CD4-positive, alpha-beta T cell treated with Interleukin-2 at 100 ng/mL for 4 hours (primary cell): ENCODE measurements around the gene GSDME.
"Not testable (repeated sequence)": the region's sequence is repeated elsewhere in the genome, so short reads cannot be mapped to it uniquely, and the experiment has no call there.

Experiments
- DNase-seq: peaks from one replicate; pipeline ENCODE4 v3.0.0-alpha.2; 2020; ENCODE audit warnings: low spot score

GSDME gene

DNA sequence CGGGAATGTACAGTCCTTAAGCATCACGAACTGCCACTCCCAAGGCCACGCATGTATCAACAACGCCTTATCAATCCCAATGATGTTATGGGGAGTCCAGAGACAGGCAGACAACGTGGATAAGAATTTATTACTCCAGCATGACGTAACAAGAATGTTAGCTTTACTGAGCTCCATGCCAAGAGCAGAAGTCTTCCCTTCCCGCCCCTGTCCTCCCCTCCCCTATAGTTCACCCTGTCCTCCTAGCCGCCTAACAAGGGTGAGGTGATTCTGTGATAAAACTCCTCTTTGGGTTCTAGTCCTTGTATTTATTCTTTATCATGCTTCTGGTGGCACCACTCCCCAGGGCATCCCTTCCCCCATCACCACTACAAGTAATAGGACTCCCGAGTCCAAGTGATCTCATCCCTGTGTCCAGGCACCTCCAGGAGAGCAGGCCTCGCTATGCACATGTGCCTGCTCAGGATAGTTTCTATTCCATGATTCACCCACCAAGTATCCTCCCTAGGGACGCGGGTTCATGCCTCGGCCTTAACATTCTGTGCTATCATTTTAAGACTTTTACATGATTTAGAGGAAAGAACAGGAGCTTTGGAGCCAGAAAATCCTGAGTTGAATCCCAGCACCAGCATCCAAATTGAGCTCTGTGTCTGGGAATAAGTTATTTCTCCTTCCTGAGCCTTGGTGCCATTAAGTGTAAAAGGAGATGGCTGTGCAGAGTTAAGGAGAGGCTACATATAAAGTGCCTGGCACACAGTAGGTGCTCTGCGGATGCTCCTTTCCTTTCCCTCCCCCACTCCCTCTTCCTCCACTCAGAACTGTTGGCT is 15.4 kb downstream of the GSDME start:
- no peak for DNase-seq

DNA sequence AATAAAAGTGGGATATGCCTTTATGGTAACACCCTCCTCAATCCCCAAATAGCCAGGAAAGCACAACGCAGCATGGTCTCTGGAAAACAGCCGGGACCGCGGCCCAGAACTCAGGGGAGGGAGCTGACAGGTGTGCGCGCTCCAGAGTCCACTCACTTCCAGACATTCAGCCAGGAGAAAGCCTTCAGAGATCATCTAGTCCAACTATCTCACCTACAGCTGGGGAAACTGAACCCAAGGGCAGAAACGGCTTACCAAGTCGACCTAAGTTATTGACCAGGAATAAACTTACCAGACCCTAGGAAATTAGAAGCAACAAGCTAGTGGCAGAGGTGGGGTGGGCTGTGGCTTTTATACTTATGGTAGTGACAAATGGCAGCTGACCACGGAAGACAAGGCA is 16.4 kb downstream of the GSDME start:
- DNase-seq: no peak

DNA sequence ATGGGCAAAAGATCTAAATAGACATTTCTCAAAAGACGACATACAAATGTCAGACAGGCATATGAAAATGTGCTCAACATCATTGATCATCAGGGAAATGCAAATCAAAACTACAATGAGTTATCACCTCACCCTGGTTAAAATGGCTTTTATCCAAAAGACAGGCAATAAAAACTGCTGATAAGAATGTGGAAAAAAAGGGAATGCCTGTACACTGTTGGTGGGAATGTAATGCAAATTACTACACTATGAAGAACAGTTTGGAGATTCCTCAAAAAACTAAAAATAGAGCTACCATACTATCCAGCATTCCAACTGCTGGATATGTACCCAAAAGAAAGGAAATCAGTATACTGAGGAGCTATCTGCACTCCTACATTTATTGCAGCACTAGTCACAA is 18.0 kb downstream of the GSDME start:
- DNase-seq: no peak

DNA sequence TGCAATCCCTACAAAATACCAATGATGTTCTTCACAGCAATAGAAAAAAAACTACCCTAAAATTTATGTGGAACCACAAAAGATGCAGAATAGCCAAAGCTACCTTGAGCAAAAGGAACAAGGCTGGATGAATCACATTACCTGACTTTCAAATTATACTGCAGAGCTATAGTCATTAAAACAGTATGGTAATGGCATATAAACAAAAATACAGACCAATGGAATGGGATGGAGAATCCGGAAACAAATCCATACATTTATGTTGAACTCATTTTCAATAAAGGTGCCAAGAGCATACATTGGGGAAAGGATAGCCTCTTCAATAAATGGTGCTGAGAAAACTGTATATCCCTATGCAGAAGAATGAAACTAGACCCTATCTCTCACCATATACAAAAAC is 18.7 kb downstream of the GSDME start:
- DNase-seq: no peak

DNA sequence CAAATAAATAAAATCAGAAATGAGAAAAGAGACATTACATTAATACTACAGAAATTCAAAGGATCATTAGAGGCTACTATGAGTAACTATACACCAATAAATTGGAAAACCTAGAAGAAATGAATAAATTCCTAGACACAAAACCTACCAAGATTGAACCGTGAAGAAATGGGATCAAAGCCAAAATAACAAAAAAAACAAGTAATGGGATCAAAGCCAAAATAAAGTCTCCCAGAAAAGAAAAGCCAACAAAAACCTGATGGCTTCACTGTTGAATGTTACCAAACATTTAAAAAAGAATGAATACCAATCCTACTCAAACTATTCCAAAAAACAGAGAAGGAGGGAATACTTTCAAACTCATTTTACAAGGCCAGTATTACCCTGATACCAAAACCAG is 20.0 kb downstream of the GSDME start:
- no peak for DNase-seq

DNA sequence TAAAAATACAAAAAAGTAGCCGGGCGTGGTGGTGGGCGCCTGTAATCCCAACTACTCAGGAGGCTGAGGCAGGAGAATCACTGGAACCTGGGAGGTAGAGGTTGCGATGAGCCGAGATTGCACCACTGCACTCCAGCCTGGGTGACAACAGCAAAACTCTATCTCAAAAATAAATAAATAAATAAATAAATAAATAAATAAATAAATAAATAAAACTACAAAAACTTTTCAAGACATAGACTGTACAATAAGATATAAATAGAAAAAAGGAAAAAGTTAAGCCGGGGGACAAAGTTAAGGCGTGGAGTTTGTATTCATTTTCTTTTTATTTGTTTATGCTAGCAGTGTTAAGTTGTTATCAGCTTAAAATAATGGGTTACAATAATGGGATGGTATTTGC is 21.7 kb downstream of the GSDME start:
- not testable (repeated sequence) for DNase-seq

DNA sequence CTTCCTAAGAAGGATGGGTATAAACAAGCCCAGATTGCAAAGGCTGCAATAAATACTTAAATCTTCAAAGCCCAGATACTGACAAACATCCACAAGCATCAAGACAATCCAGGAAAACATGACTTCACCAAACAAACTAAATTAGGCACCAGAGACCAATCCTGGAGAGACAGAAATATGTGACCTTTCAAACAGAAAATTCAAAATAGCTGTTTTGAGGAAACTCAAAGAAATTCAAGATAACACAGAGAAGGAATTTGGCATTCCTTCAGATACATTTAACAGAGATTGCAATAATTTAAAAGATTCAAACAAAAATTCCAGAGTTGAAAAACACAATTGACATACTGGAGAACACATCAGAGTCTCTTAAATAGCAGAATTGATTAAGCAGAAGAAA is 23.0 kb downstream of the GSDME start:
- no peak for DNase-seq

DNA sequence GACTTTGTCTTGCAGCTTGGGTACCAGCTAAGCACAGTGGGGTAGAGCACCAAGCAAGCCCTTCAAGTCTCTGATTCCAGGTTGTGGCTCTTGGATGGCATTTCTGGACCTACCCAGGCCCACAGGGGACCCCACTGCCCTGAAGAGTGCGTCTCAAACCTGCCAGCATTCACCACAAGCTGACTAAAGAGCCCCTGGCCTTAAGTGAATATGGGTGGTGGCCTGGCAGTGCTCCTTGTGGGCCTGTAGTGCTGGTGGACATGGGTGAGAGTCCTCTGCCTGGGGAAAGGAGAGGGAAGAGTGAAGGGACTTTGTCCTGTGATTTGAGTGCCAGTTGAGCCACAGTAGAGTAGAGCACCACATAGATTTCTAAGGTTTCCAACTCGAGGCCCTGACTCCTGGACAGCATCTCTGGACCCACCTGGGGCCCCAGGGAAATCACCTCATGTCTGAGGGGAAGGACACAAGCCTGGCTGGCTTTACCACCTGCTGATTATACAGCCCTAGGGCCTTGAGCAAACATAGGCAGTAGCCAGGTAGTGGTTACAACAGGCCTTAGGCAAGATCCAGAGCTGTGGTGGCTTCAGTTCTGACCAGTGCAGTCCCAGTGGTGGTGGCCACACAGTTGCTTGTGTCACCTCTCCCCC is 23.7 kb downstream of the GSDME start:
- DNase-seq: no peak

DNA sequence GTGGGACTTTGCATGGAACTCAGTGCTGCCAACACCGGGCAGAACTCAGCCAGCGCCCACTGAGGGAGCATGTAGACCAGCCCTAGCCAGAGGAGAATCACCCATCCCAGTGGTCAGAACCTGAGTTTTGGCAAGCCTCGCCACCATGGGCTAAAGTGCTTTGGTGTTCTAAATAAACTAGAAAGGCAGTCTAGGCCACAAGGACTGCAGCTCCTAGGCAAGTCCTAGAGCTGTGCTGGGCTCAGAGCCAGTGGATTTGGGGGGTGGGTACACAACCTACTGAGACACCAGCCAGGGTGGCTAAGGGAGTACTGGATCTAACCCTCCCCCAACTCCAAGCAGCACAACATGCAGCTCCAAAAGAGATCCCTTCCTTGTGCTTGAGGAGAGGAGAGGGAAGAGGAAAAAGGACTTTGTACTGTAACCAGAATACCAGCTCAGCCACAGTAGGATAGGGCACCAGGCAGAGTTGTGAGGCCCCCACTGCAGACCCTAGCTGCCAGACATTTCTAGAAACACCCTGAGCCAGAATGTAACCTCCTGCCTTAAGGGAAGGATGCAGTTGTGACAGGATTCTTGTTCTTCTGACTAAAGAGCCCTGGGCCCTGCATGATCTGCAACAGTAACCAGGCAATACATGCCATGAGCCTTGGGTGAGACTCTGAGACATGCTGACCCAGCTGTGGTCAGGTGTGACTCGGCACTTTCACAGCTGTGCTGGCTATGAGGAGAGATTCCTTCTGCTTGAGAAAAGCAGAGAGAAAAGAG is 24.4 kb downstream of the GSDME start:
- no peak for DNase-seq

DNA sequence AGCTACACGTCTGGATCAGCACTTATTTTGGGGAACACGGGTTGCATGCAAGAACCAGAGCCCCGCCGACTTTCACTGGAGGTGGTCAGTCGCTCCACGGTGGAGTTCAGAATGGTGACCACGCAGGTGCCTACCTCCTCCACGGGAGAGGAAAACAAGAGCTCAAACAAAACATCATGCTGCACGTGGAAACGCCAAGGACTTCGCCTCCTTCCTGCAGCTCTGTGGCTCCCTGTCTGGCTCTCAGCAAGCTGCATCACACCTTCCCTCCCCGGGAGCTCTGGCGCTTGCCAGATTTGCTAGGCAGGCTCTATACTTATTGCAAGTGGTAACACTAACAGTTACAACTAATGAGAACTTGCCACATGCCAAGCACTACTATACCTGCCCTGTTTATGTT is 26.0 kb downstream of the GSDME start:
- no peak for DNase-seq

DNA sequence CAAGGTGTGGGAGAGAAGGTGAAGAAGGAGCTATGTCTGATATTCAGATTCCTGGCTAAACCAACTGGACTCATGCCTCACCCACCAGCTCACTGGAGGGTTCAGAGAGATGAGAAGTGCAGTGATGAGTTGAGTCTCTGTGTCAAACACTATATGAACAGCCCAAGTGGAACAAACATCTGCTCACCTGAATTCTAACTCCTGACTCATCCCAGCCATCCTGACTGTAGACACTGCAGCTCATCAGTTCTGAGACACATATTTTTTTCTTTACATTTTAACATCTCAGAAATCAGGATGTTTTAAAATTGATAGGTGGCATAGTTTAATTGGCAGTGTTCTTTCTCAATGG is 27.3 kb downstream of the GSDME start:
- no peak for DNase-seq

DNA sequence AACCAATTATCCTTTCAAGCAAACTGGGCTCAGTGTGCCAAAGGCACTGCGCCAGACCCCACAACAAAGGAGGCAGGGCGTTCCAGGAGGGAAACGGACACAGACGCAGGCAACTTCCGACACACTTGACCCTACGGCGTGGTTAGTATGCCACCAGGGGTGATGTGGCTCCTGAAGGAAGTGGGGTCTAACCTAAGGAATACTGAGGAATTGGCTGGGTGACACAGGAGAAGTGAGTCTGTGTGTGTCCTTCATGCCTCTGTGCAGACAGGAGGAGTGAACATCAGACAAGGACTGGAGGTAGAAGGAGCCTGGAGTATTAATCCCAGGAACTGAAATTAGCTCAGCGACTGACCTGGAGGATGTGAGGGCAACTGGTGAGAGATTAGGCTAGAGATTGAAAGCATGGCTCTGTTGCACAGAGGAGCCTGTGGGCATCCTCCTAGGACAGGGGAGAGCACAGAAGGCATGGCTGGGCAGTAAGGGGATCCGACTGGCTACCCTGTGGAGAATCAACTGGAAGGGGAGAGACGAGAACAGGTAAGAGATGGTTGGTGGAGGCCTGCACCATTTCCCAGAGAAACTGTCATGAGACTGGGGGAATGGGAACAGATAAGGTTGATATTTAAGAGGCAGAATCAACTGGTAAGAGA is 27.8 kb downstream of the GSDME start:
- DNase-seq: no peak

DNA sequence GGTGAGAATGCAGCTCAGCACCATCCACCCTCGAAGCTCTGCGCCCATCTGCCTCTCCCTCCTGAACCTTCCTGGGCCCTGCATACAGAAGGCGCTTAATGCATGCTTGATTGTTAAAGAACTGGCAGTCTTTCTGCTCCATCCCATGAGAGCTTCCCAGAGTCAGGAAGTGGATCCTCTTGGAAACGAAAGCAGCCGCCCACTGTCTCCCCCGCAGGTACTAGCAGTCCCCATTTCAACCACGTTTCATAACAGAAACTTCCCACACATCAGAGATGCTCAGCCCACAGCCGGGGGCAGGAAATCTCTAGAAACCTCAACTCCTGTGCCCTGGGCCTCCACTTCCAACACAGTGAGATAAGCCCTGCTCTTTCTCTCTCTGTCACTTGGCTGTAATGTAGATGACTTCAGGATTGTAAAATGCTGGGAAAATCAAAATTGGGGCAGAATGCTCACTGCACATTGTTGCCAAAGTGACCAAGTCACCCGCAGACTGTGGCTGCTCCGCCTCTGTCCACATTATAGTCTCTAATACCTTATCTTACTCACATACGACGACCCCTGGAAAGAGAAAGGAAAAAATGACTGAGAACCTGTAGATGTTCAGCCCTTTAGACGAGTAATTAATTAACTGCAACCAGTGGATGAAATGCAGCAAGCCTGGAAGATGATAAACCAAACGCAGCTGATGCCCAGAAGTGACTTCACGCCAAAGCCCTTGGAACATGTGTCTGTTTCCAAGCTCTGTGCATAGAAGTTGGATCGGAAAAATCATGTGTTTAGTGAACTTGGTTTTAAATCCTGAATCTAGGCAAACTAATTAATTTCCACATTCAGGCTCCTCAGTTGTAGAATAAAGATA is 28.5 kb downstream of the GSDME start:
- DNase-seq: no peak

DNA sequence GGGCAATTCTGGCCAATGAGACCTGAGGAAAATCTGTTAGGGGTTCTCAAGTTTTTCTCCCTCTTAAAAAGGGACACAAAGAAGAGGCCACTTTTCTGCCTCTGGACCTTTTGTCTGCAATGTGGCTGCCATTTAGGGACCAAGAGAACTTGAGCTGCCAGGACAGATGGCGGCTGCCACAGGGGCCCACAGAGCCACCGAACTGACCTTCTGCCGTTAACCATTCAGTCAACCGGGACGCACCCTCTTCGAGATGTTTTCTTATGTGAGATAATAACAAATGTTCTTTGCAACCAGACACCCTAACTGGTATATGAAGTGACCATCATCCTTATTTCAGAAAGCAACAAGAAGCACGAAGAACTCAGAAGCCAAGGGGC is 29.2 kb downstream of the GSDME start:
- no peak for DNase-seq

DNA sequence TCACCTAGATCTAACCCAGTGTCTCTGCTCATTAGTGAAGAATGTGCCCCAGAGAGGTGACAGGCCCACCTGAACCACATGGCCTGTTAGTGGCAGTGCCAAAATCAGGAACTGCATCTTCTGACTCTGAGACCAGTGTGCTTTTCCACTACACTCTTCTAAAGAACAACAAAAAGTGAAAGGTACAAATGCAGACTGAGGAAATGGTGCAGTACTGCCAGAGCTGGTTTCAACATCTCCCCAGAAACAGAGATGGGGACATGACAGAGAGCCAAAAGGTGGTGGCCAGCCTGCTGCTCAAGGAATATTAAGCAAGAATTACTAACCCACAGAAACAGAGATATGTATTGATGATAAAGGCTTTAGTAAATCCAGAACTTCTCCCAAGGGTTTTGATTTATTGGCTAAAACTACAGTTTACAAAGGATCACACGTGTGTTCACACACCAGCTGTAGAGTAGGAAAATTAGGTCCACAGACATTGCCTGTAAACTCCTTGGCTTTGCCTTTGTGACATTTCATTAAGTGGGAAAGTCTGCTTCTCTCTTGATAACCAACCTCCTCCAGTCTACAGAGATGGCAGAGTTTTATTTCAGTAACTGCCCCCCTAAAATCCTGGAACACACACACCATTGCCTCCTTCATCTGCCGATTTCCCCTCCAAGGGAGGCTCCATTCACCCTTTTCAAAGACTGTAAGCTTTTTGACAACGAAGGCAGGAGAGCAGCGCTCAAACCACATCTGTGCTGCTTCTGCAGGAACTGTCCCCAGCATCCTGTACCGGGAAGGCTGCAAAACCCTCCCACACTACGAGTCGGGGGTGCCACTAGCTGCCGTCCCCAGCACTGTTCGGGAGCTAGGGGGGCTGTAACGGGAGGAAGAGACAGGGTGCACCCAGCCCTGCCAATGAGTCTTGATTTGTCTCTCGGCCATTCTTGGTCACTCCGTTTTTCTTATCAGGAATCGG is 29.8 kb downstream of the GSDME start:
- no peak for DNase-seq

DNA sequence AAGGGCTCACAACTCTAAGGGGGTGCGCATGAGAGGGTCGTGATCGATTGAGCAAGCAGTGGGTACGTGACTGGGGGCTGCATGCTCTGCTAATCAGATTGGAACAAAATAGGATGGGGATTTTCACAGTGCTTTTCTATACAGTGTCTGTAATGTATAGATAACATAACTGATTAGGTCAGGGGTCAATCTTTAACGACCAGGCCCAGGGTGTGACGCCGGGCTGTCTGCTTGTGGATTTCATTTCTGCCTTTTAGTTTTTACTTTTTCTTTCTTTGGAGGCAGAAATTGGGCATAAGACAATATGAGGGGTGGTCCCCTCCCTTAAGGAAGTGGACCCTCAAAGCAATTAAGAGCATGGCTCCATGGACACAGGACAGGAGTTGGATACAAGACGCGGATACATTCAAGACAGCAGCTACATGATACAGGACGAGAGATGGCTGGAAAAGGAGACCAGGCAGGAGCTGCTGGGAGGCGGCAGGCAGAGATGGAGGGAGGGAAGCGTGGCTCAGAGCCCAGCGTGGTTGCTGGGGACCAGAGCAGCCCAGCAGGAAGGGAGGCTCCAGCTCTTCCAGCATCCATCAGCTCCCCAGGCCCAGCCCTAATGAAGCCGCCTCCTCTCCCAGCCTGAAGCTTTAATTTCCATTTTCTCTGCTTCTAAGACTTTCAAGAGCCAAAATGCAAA is 31.6 kb downstream of the GSDME start:
- DNase-seq: no peak

DNA sequence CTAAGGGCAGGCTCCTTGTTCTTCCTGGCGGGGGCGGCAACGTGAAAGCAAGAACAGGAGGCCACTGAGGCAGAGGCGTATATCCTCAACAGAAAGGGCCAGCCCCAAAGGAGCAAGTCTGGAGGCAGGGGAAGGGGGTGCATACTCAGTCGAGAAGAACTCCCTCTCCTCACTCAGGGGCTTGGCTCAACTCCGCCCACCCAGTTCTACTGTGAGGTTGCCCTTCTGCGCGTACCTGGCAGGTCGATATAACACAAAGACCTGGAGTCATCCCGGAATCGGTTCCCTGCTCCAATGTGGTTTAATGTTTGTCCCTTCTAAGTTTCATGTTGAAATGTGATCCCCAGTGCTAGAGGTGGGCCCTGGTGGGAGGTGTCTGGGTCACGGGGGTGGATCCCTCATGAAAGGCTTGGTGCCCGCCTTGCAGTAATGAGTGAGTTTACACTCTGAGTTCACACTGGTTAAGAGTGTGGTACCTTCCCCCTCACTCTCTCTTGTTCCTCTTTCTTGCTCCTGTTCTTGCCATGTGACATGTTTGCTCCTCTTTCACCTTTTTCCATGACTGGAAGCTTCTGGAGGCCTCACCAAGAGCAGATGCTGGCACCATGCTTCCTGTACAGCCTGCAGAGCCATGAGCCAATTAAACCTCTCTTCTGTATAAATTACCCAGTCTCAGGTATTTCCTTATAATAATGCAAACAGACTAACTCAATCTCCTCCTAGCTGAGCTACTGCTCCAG is 32.6 kb downstream of the GSDME start:
- no peak for DNase-seq

DNA sequence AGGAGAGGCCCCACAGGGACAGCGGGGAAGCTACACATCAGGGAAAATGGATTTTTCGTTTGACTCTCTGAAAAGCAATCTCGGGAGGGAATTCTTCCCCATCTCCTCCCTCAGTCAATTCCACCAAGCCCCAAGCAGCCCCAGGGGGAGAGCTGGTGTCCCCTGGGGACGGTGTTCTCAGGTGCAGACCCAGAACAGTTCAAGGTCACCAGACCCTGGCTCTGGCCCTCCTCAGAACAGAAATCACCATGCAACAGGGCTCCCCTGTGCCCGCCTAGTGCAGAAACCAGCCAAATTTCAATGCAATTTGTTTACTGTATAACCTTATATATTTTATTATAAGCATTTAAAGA is 34.1 kb downstream of the GSDME start:
- DNase-seq: no peak
